Jurkat, Clone E6-1 (cell line): ENCODE data around the gene HPS6.
A peak's percentile ranks its signal among the peaks of the same experiment; 100 is the strongest.

ENCODE experiments used
- DNase-seq: peaks from one replicate; pipeline ENCODE4 v3.0.0-alpha.2; 2011; ENCODE audit warnings: low read depth, low spot score
- H3K4me3 ChIP-seq: 2 replicates; pipeline ENCODE4 v1.5.1; 2011; ENCODE audit warnings: mild to moderate bottlenecking, low read length, control low read depth, moderate library complexity

The HPS6 gene

GRCh38 chr10:102114861-102115618 is 49.9 kb downstream of the HPS6 start:
- peak; percentile 67 for DNase-seq
- peak overlapping the region; percentile 82 for H3K4me3 ChIP-seq

GRCh38 chr10:102115775-102116174 is 50.6 kb downstream of the HPS6 start:
- peak overlapping the region; percentile 82 for H3K4me3 ChIP-seq
- DNase-seq: peak; percentile 54

- no peak overlapping the region; the same call in 1 of the 2 replicates for H3K4me3 ChIP-seq
These were observed 51.5 kb downstream of the HPS6 start for GRCh38 chr10:102116656-102117055.

More at GRCh38 chr10:102116656-102117055, 51.5 kb downstream of the HPS6 start:
- no peak for DNase-seq
